GM18520 (cell line): Measurements from ENCODE around the gene CDH13.

ENCODE experiments used
- ATAC-seq: cut with Tn5 transposase; IDR thresholded peaks from one replicate; pipeline ENCODE4 v1.9.1; 2021; ENCODE audit not compliant: unreplicated experiment

Gene CDH13

DNA sequence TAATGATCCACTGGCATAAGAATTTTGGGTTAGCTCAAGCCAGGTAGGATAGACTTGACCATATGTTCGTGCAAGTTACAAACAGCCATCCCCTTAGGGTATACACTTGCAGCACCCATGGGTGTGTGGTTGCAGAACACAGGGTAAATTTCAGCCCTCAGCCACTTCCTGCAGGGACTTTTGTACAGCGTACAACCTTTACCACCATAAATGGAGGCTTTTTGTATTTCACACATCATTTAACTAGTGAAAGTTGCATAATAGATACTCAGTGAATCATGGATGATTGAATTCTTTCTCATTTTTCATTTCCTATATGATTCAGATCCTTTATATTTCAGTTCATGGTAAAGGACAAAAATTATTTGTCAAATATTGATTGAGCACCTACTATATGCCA, 473.9 kb downstream of the CDH13 start:
- no peak for ATAC-seq

DNA sequence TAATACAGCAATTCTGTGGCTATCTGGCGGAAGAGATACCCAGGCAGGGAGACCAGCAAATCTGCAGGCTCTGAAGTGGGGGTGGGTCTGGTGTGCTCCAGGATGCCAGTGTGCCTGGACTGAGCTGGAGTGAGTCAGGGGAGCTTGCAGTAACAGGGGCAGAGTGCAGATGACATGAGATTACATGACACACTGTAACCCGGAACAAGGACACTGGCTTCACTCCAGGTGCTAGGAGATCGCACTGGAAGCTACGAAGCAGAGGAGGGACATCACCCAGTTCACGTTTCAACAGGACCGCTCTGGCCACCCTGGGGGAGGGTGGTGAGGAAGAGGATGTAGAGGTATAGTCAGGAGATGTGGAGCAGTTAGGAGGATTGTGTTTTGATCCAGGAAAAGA, 475.6 kb downstream of the CDH13 start:
- ATAC-seq = no peak

DNA sequence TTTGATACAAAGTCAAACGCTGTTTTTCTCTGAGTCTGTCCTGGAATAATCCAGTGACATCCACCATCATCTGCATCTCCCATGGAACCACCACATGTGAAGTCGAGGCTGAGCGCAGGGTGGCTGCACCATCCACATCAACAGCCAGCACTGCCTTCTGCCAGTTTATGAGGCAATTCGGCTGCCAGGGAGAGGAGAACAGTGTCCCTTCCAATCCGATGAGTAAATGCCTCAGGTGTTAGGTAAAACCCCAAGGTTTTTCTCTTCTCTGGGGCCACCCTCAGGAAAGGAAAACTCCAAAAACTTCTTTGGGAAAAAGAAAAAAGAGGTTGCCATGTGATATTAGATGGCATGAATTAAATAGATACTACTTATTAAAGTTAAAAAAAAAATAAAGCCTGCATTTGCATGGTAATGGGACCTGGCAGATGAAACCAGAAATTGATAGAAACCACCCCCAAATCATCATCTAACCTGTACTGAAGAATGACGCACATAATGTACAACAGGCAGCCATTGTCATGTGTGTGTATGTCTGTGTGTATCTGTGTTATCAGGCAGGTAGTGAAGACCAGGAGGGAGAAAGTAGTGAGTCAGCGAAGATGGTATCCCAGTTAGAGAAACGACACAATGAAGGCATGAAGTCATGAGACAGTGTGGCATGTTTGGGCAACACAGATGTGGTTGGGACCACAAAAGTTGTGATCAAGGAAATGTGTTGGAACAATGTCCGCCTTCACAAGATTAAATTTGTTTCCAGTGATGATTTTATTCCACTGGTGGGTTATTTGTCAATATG, 478.7 kb downstream of the CDH13 start:
- ATAC-seq = no peak

DNA sequence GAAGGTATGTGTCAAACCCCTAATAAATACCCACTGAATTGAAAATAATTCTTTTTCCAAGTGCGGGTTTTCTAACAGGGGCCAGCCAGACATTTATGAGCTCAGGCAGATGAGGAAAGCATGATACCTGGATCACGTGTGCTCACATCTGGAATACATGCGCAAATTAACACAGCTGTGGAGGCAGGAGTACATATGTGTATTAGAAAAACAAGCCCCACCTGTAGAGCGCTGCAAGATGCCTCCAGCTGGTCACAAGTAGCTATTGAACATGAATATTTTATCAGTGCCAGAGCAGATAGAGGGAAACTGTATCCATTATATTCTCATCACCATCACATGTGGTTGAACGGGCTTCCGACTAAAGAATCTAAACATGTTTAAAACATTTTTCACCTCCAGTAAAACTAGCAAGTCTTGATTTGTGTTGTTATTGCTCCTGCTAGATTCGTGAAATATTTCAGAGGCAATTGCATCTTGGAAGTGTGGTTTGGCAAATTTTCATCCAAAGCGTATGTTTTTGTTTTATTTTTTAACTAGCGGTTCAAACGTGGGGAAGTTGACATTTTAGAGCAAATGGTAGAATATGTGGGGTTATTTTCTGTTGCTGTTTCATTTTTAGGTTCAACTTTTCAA, 482.8 kb downstream of the CDH13 start:
- ATAC-seq = no peak

DNA sequence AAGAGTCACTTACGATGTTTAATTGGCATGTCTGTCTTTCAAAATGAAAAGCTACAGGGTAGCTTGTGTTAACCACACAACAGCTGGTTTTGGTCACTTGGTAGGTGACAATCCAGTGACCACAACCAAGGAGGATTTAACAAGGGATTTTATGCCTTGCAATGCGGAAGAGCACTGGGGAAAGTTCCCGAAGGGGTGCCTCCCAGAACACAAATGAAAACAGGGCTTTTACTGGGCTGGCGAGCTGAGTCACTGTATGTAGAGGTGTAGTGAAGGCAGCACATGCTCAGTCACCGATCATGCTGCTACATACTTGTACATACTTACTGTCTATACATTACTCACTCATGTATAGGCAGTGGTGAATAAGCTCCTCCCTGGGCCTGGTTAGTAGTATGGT, 483.5 kb downstream of the CDH13 start:
- ATAC-seq = no peak

DNA sequence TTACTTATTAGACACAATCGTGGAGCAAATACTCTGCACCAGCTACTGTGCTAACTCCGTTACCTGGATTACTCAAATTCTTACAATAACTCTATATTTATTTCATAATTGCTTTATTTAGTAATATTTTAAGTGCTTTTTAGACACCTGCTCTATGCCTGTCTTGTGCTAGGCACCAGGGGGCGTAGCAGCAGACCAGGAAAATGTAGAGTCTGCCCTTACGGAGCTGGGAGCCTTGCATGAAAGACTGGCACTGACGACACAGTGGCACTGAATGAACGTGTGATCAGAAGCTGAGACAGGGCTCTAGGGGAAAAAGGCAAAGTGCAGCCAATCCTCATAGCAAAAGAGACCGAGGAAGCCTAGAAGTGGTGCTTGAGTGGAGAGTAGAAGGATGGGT, 486.5 kb downstream of the CDH13 start:
- no peak for ATAC-seq

DNA sequence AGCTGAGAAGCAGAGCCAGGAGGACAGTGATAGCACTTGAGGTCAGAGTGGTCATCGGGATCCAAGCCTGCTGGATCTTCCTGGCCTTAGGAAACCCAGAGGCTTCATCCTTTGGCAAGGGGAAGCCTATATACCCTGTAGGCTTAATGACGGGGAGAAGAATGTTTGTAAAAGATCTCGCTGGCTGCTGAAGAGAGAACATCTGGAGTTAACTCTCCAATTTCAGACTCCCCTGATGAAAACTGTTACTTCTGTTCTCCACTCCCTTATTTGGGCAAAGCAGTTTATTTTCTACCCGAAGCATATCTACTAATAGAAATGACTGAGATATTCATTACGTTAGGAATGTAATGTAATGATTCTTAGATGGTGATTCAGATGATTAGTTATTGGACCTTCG, 487.0 kb downstream of the CDH13 start:
- ATAC-seq = no peak

DNA sequence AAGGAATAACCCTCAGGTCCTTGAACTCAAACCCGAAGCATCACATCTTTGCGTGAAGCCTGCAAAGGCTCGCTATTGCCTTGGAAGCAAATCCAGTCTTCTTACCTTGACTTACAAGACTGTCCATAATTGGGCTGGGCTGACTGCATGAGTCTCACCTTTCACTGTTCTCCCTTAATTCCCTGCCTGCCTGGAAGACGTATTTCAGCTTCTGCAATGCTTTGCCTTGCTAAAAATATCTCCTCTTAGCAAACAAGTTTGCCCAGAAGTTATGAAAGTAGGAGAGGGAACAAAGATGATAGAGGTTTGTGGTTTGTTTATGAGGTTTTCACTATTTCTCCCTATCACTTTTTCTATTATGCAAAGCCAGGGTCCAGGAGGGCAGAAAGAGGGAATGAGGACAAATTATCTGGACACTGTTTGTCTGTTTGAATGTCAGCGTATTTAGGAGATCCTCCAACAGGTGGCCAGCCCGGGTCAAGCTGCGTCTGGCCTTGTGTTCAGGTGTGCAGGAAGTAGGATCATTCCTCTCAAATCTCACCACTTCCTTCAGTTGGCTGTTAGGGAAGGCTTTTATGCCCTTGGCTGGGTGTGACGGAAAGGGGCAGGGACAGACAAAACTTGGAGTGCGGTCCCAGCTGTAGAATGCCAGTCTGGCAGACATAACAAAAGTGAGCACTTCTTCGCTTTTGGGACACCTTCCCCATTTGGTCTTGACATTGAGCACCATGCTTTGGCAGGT, 488.9 kb downstream of the CDH13 start:
- no peak for ATAC-seq

DNA sequence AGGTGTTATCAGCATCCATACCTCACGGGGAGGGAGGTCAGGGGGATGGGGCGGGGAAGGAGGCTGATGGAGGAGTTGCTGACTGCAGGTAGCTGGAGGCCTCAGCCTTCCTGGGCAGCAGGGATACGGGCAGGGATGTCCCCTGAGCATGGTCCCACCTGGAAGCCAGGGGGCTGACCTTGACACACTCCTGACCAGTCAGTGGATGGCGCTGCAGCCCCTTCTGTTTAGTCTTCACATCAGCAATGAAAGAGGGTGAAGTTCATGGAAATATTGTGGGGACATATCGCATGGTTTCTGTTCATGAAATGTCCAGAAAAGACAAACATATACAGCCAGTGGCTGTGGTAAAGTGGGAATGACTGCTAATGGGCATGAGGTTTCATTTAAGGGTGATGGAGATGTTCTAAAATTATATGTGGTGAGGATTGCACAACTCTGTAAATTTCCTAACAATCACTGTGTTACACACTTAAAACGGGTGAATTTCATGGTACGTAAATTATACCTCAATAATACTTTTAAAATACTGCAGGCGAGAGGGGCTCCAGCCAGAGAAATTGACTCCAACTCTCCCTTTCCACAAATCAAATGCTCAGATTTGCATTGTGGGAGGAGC, 489.6 kb downstream of the CDH13 start:
- ATAC-seq = no peak

DNA sequence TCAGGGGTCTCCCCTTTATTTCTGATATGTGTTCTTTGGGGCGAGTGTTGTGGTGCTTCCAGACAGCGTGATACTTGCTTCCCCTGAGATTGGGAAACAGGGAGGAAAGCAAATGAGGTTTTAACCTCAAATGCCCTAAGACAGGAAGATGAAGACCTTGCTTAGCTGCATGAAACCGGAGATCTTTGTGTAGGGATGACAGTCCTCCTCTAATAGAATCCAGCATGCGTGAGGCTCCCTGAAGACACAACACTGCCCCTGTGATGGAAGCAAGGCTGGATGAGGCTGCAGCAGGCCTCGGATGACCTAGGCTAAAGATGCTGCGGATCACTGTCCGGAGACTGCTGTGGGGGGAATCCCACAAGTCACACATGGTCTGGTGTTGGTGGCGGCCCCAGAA, 491.0 kb downstream of the CDH13 start:
- no peak for ATAC-seq

DNA sequence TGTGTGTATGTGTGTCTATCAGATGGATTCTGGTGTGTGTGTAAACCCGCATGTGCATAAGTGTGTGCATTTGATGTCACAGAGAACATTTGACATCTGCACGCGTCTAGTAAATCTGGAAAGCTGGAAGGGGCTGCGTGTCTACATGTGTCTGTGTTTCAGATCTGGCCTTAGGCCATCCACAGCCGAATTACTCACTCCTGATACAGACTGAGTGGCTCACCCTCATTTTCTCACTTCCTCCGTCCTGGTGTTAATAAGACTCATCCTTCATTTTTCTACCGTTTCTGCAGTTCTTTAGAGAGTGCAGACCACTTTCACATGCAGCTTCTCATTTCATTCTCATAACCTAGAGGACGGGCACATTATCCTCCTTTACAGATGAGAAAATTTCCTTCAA, 491.6 kb downstream of the CDH13 start:
- no peak for ATAC-seq

DNA sequence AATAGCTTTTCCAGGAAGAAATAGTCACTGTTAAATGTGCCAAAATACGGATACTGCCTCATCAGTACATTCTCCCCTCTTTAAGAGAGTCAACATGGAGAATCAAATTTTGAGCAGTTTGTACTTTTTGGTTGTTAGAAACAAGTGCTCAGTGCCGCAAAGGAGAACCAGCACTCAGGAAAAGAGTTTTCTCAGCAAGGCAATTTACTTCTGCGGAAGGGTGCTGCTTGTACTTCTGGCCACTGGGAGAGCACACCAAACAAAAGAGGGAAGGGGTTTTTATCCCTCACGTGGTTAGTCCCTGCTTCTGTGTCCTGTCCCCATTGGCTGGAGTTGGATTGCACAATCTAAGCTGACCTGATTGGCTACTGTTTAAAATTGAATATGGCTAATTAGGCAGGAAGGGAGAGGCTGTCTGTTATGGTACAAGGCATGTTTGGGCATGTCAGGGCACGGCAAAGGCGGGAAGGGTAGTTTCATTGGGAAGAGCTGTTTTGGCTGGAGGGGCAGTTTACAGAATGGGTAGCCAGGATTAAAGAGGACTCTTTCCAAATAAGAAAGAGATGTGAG, 499.3 kb downstream of the CDH13 start:
- ATAC-seq = no peak

DNA sequence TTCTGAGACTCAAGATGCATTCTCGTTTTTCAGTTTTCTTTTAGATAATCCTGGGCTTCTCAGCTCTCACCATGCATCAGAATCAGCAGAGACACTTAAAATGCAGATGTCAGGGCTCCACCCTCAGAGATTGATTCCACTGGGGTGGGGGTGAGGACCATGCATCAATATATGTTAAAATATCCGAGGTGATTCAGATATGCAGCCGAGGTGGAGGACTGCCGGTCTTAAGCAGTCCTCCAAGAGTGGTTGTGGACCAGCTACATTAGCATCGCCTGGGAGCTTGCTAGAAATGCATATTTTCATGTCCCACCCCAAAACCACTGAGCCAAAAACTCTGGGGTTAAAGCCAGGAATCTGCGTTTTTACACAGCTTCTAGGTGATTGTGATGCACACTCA, 501.3 kb downstream of the CDH13 start:
- ATAC-seq = no peak

DNA sequence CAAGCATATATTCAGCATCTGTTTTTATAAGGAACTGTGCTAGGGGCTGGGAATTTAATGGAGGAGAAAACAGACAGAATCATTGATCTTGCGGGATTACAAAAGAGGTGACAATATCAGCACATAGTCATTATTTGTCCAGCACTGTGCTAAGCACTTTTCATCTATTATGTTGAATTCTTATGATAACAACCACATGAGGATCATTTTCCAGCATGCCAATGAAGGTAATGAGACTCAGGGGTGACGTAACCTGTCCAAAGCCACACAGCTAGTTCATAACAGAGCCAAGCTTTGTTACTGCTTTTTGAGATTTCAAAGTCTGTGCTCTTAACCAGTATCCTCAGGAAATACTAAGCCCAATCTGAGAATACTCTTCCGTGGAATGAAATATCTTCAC, 503.3 kb downstream of the CDH13 start:
- no peak for ATAC-seq

DNA sequence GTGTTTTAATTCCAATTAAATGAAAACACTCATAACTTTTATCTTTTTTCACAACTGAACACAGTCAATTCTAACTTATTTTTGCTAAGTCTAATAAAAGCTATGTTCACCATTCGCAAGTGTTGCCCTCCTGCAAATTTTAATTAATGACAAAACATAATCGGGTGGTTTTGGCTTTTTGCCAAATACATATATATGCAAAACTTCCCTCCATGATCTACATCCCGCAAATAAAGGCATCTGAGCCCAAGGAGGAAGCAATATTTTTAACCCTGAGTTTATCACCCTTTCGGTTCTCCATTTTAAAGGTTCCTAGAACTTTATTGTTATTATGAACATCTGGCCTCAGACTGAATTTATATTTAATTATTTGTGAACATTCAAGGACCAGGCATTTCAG, 507.9 kb downstream of the CDH13 start:
- no peak for ATAC-seq

DNA sequence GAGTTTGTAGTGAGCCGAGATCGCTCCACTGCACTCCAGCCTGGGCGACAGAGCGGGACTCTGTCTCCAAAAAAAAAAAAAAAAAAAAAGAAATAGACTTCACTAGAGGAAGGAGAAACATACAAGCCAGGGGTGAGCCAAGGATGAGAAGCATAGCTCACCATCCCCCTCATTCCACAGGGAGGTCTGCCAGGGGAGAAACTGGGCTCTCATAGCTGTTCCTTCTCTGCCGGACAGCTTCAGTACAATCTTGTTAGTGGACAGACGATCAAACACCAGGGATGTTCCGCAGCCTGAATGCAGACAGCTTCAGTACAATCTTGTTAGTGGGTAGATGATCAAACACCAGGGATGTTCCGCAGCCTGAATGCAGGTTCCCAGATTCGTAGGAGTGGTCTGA, 509.6 kb downstream of the CDH13 start:
- no peak for ATAC-seq

DNA sequence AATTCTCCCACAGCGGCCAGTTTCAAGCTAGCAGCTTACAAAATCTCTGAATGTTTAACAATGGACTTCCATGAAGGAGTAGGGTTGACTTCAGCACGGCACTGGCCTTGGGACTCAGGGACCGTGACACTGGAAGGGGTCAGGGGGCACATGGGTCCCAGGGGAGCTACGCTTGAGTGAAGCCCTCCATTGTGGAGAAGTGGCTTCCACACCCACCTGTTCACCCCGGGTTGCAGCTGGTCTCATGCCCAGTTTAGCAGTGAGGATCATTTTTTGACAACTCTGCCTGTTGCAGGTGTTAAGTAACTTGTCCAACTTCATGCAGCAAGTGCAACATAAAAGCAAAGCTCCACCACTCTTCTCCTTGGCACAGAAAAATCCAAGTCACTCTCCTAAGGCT, 510.2 kb downstream of the CDH13 start:
- ATAC-seq = no peak

DNA sequence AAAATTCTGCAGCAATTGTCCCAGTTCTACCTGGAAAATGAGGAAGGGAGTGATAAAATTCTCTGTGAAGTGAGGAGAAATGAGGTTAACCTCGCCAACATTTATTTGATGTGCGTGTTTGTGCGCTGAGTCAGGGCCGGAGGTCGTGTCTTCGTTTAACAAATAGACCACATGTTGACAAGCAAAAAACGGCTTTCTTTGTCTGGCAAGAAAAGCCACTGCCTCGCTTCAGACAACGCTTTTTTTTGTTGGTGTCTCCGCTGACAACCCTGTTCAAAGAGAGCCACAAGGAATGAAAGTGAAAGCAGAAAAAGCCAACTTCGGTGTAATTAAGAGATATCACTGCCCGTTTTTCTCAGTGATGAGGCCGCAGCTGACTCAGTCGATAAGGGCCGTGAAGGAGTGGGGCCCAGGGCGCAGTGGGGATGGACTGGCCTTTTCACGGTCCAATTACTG, 510.6 kb downstream of the CDH13 start:
- ATAC-seq = no peak

DNA sequence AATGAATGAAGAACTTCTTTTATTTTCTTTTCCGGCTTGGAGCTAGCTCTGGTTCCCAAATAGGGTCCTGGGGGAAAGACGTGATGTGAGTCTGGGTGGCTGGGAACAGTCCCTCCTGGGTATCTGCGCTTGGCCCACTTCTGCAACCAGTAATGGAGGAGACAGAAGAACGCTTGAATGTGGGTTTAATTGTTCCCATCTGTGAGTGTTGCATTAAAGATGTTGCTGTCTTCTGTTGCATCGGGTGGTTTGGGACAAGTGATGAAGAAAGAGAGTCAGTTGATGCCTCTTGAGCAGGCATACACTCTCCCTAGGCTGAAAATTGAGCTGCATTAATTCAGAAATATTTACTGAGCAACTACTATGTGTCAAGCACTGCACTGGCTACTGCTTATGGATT, 511.1 kb downstream of the CDH13 start:
- ATAC-seq = no peak

DNA sequence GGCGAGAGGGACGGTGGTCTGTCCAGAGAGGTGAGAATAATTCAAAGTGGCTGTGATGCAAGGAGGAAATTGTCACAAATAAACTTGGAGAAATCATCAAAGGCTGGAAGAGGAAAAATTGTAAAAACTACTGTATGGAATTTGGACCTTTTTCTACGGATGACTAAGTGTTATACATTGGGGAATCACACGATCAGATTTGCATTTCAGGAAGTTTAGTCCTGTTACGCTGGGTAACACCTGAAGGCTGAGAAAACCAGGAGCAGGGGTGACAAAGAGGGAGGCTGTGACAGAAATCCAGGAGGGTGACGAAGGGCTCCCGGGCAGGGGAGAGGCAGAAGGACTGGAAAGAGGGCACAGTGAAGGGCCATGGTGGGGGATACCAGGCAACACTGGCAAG, 511.7 kb downstream of the CDH13 start:
- ATAC-seq = no peak

DNA sequence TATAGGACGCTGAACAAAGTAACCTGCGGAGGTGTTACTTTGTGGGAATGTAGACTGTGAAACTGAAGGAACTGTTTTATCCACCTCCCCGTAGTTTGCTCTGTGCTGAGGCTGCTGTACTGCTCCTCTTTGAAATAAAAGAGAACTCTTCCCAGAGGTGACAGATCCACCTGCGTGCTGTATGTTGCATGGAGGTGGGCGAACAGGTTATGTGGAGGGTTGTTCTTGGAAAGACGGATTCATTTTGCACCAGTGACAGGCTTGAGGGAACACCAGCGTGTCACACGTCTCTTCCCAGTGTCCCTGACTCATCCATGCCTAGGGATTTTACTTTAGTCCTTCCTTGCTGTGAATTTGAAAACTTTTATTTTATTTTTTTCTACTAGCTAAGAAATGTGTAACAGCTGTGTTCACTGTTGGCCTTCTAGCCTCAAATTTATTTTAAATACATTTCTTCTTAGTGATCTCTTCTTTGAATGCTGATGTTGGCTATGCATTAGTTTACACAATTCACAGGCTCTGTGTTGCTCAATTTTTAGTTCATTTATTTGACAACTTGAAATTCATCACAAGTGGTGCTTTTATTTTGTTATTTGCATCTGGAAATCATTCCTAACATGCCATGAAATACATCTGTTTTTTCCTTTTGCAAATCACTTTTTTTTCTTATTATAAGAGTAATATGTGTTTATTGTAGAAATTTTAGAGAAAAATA, 512.4 kb downstream of the CDH13 start:
- no peak for ATAC-seq
